A673 (cell line): Measurements from ENCODE around the gene SUSD5.

Experiments
- EZH2 ChIP-seq: fragments of 200-600 bp; sonication (generic); IDR thresholded peaks from 2 replicates; pipeline ENCODE4 v1.6.1; 2017; ENCODE audit warnings: borderline replicate concordance, low read depth, mild to moderate bottlenecking, mixed read lengths, antibody characterized with exemption, low read length; ENCODE audit not compliant: poor library complexity, severe bottlenecking
- TF ChIP-seq, protein P1 (sequence below): fragments of 300-800, 200-600 bp; sonication (generic); conservative IDR thresholded peaks from 2 replicates; pipeline ENCODE4 v1.5.1; 2017; ENCODE audit warnings: low read depth, mild to moderate bottlenecking, antibody characterized with exemption, low read length, moderate library complexity, mixed read lengths

GRCh38 chr3:33166095-33166494, 52.5 kb downstream of the SUSD5 start:
- TF ChIP-seq, protein P1, sequence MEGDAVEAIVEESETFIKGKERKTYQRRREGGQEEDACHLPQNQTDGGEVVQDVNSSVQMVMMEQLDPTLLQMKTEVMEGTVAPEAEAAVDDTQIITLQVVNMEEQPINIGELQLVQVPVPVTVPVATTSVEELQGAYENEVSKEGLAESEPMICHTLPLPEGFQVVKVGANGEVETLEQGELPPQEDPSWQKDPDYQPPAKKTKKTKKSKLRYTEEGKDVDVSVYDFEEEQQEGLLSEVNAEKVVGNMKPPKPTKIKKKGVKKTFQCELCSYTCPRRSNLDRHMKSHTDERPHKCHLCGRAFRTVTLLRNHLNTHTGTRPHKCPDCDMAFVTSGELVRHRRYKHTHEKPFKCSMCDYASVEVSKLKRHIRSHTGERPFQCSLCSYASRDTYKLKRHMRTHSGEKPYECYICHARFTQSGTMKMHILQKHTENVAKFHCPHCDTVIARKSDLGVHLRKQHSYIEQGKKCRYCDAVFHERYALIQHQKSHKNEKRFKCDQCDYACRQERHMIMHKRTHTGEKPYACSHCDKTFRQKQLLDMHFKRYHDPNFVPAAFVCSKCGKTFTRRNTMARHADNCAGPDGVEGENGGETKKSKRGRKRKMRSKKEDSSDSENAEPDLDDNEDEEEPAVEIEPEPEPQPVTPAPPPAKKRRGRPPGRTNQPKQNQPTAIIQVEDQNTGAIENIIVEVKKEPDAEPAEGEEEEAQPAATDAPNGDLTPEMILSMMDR = no peak
- TF ChIP-seq EZH2 = no peak
